K562 (cell line): ENCODE results near the gene CHAT. TPM values are rescaled to one million over a fixed set of nuclear protein-coding genes. Genes with fewer than 3 reads are reported as not detected.

Source experiments
- ATAC-seq: fragments of 200-7000 bp; cut with Tn5 transposase; 3 replicates; pipeline ENCODE4 v1.9.1; 2020; ENCODE audit warnings: moderate library complexity
- BruUV-seq: library from RNA; stranded (reverse); fragments of 400-500 nt; replicated peaks from 2 replicates; lab custom pipeline; 2021; lab: Mats Ljungman, UMichigan
- CTCF ChIA-PET: fragments of 300-600 bp; formaldehyde crosslinking; extraction: SDS; loops from one replicate; lab custom pipeline; 2021; ENCODE audit warnings: low intra/inter-chr PET ratio; lab: Yijun Ruan, JAX
- POLR2A ChIA-PET: fragments of 300-600, 350-650 bp; sonication (Branson Sonifier 250); formaldehyde crosslinking; extraction: SDS; loops from one replicate; lab custom pipeline; 2021; ENCODE audit warnings: antibody characterized with exemption, inconsistent platforms; lab: Yijun Ruan, JAX
- DNase-seq, 4 experiments: peaks; one replicate each; pipeline versions ENCODE4 v3.0.0 to v3.0.0-alpha.2; 2011 to 2018; ENCODE audit warnings: low spot score in 3 of 4, mixed read lengths in 3 of 4; ENCODE audit errors: extremely low read depth in 1 of 4
- FAIRE-seq: peaks from 2 replicates; lab custom pipeline; 2011; peaks lifted over from hg19 to GRCh38; lab: Jason Lieb, UNC
- H2AFZ ChIP-seq: 2 replicates; pipeline ENCODE4 v1.6.0; 2011; ENCODE audit warnings: low read depth, low read length, control low read depth, inconsistent platforms
- H3K27ac ChIP-seq: fragments of 200-600 bp; 3 replicates; pipeline ENCODE4 v1.8.0; 2011; ENCODE audit warnings: low read depth, mild to moderate bottlenecking, control low read depth, inconsistent platforms, low read length, moderate library complexity, mixed read lengths; ENCODE audit errors: extremely low read depth
- H3K27me3 ChIP-seq, 2 experiments: fragments of 300-600 bp in 1 of 2; 2 replicates in 1 of 2; 3 replicates in 1 of 2; pipeline versions ENCODE4 v1.6.0 to v1.8.0; 2011; ENCODE audit warnings: inconsistent platforms in 2 of 2, low read length in 2 of 2, mild to moderate bottlenecking in 1 of 2, mixed read lengths in 1 of 2, moderate library complexity in 1 of 2; ENCODE audit not compliant: control insufficient read depth in 2 of 2, insufficient read depth in 2 of 2
- H3K36me3 ChIP-seq: fragments of 300-600 bp; 3 replicates; pipeline ENCODE4 v1.8.0; 2011; ENCODE audit warnings: mild to moderate bottlenecking, low read length, inconsistent platforms; ENCODE audit not compliant: control insufficient read depth, insufficient read depth
- H3K4me1 ChIP-seq, 2 experiments: fragments of 200-600 bp in 1 of 2; replicated peaks in 1 of 2; 2 replicates in 1 of 2; 3 replicates in 1 of 2; pipeline versions ENCODE4 v1.5.1 to v1.8.0; 2011; ENCODE audit warnings: inconsistent platforms in 2 of 2, low read length in 2 of 2, mild to moderate bottlenecking in 1 of 2, mixed read lengths in 1 of 2, moderate library complexity in 1 of 2; ENCODE audit not compliant: control insufficient read depth in 2 of 2, insufficient read depth in 2 of 2
- H3K4me2 ChIP-seq: 2 replicates; pipeline ENCODE4 v1.6.1; 2011; ENCODE audit warnings: low read length, control low read depth, inconsistent platforms, mixed read lengths; ENCODE audit not compliant: insufficient read depth
- H3K4me3 ChIP-seq: fragments of 200-600 bp; sonication (generic), shearing (Covaris generic); 2 replicates; pipeline ENCODE4 v1.5.1; 2016; ENCODE audit warnings: control low read depth, inconsistent platforms
- H3K79me2 ChIP-seq: fragments of 200-600 bp; 3 replicates; pipeline ENCODE4 v1.8.0; 2011; ENCODE audit warnings: low read length, inconsistent platforms; ENCODE audit not compliant: control insufficient read depth, insufficient read depth
- H3K9ac ChIP-seq, 2 experiments: 2 replicates each; pipeline versions ENCODE4 v1.6.0 to v1.6.1; 2011; ENCODE audit warnings: low read depth in 2 of 2, low read length in 2 of 2, control low read depth in 1 of 2, inconsistent platforms in 1 of 2, mild to moderate bottlenecking in 1 of 2, mixed read lengths in 1 of 2; ENCODE audit not compliant: insufficient read depth in 1 of 2
- H3K9me1 ChIP-seq: one replicate; pipeline ENCODE4 v1.6.0; 2011; ENCODE audit warnings: inconsistent platforms, mild to moderate bottlenecking, low read length, moderate library complexity; ENCODE audit not compliant: control insufficient read depth, insufficient read depth
- H3K9me3 ChIP-seq: replicated peaks from 2 replicates; pipeline ENCODE4 v1.5.1; 2011; ENCODE audit warnings: low read depth, low read length, inconsistent platforms; ENCODE audit not compliant: control insufficient read depth, insufficient read depth
- H4K20me1 ChIP-seq: replicated peaks from 2 replicates; pipeline ENCODE4 v1.6.1; 2011; ENCODE audit warnings: low read length, inconsistent platforms, mixed read lengths; ENCODE audit not compliant: control insufficient read depth, insufficient read depth
- CCAR2 ChIP-seq: fragments of 200-400 bp; formaldehyde crosslinking; IDR thresholded peaks from 2 replicates; pipeline ENCODE4 v1.6.1; 2017; ENCODE audit warnings: mild to moderate bottlenecking, low read depth, low read length
- EZH2 ChIP-seq: IDR thresholded peaks from 2 replicates; pipeline ENCODE4 v1.6.1; 2012; ENCODE audit warnings: low read depth, mild to moderate bottlenecking, inconsistent platforms, low read length, borderline replicate concordance
- GATA2 ChIP-seq: sonication (generic); formaldehyde crosslinking; IDR thresholded peaks from 2 replicates; pipeline ENCODE4 v1.4.0; 2020; ENCODE audit warnings: mild to moderate bottlenecking, missing genetic modification reagents
- HDAC2 ChIP-seq: fragments of 450-650 bp; IDR thresholded peaks from 2 replicates; pipeline ENCODE4 v1.6.1; 2016; ENCODE audit warnings: mild to moderate bottlenecking
- IFI16 ChIP-seq: fragments of 250-450 bp; sonication (Bioruptor Pico); IDR thresholded peaks from 2 replicates; pipeline ENCODE4 v2.1.2; 2022; ENCODE audit warnings: mild to moderate bottlenecking, inconsistent platforms
- KHSRP ChIP-seq: fragments of 450-650 bp; IDR thresholded peaks from 2 replicates; pipeline ENCODE4 v1.6.1; 2017
- KLF13 ChIP-seq: fragments of 450-650 bp; IDR thresholded peaks from 2 replicates; pipeline ENCODE4 v1.6.1; 2016; ENCODE audit warnings: missing genetic modification characterization, low read depth, mild to moderate bottlenecking, missing compliant biosample characterization, moderate library complexity, borderline replicate concordance
- PHF20 ChIP-seq: fragments of 450-650 bp; IDR thresholded peaks from 2 replicates; pipeline ENCODE4 v1.6.1; 2018; ENCODE audit not compliant: partially characterized antibody
- POLR2G ChIP-seq: fragments of 200-400 bp; formaldehyde crosslinking; IDR thresholded peaks from 2 replicates; pipeline ENCODE4 v1.6.1; 2017; ENCODE audit warnings: low read depth, mild to moderate bottlenecking, antibody characterized with exemption, low read length, moderate library complexity
- PRMT5 ChIP-seq: sonication (generic); formaldehyde crosslinking; IDR thresholded peaks from 2 replicates; pipeline ENCODE4 v1.5.0; 2020; ENCODE audit warnings: missing genetic modification reagents
- PTRF ChIP-seq: fragments of 450-650 bp; IDR thresholded peaks from 2 replicates; pipeline ENCODE4 v1.6.1; 2016; ENCODE audit warnings: mild to moderate bottlenecking, missing genetic modification characterization, missing compliant biosample characterization
- PURB ChIP-seq: sonication (generic); formaldehyde crosslinking; IDR thresholded peaks from 2 replicates; pipeline ENCODE4 v1.9.0; 2021; ENCODE audit warnings: low read depth, mild to moderate bottlenecking, missing genetic modification reagents
- RFX1 ChIP-seq: fragments of 450-650 bp; IDR thresholded peaks from 2 replicates; pipeline ENCODE4 v1.6.1; 2016; ENCODE audit warnings: mild to moderate bottlenecking, moderate library complexity
- RFX5 ChIP-seq: IDR thresholded peaks from 2 replicates; pipeline ENCODE4 v1.6.1; 2011; ENCODE audit warnings: low read depth, mild to moderate bottlenecking, improper control_type of control experiment, low read length
- SRF ChIP-seq, 2 experiments: fragments of 250-450, 450-650 bp in 1 of 2; sonication (Bioruptor Pico) in 1 of 2; sonication (generic) in 1 of 2; formaldehyde crosslinking; IDR thresholded peaks; 2 replicates each; pipeline versions ENCODE4 v1.5.0 to v1.5.1; 2020 to 2022; ENCODE audit warnings: mild to moderate bottlenecking in 1 of 2, missing genetic modification reagents in 1 of 2
- SRSF3 ChIP-seq: fragments of 200-400 bp; formaldehyde crosslinking; IDR thresholded peaks from 2 replicates; pipeline ENCODE4 v1.6.1; 2016; ENCODE audit warnings: mild to moderate bottlenecking, low read length, moderate library complexity; ENCODE audit not compliant: insufficient read depth
- ZFP36 ChIP-seq: fragments of 150-350 bp; IDR thresholded peaks from 2 replicates; pipeline ENCODE4 v1.6.1; 2018; ENCODE audit warnings: low read length, low read depth; ENCODE audit not compliant: partially characterized antibody
- ZKSCAN8 ChIP-seq: fragments of 200-800 bp; sonication (Bioruptor generic); IDR thresholded peaks from 2 replicates; pipeline ENCODE4 v1.6.1; 2016; ENCODE audit warnings: missing genetic modification characterization, missing compliant biosample characterization
- ZNF184 ChIP-seq: sonication (generic); formaldehyde crosslinking; IDR thresholded peaks from 2 replicates; pipeline ENCODE4 v1.5.0; 2020; ENCODE audit warnings: missing genetic modification reagents
- ZNF24 ChIP-seq: fragments of 450-650 bp; IDR thresholded peaks from 2 replicates; pipeline ENCODE4 v1.6.1; 2016
- ZNF766 ChIP-seq: fragments of 200-800 bp; sonication (Bioruptor generic); conservative IDR thresholded peaks from 2 replicates; pipeline ENCODE4 v1.6.1; 2016; ENCODE audit warnings: missing genetic modification characterization, missing compliant biosample characterization
- WGBS: fragments of 100-300 bp; shearing (Covaris generic); methylation state at CpG from one replicate; pipeline ENCODE4 v1.1.6; 2016; ENCODE audit warnings: low coverage, mixed read lengths; ENCODE audit not compliant: insufficient coverage; ENCODE audit errors: missing lambda C conversion rate; 5-methylcytosine and 5-hydroxymethylcytosine counted together
- in situ Hi-C: fragments of 300-500 bp; cut with MboI; formaldehyde crosslinking; loops from 4 replicates; pipeline ENCODE4 v1.15.0; 2018; ENCODE audit warnings: inconsistent platforms, mixed read lengths
- intact Hi-C: fragments of 100-400 bp; cut with micrococcal nuclease; formaldehyde crosslinking; loops from 2 replicates; pipeline ENCODE4 v1.14.2; 2022
- polyA plus RNA-seq, 8 experiments: library from polyadenylated mRNA; depleted of rRNA in 4 of 8; stranded (reverse) in 5 of 8; unstranded in 3 of 8; fragments of >200 nt; fragmentation: Nextera tagmentation in 2 of 8; fragmentation: Illumina TruSeq in 1 of 8; extraction: Ambion mirVana in 2 of 8; extraction: Trizol in 1 of 8; gene quantifications; 2 replicates each; pipeline versions ENCODE4 v1.2.1 to v1.2.3, GENCODE V29; 2011 to 2014; ENCODE audit warnings: inconsistent platforms in 1 of 8, missing spikeins in 1 of 8
- total RNA-seq, 7 experiments: library from RNA; depleted of rRNA in 6 of 7; stranded (reverse); fragments of >200 nt in 6 of 7; fragmentation: Illumina TruSeq in 2 of 7; extraction: Trizol in 2 of 7; gene quantifications; 2 replicates each; pipeline versions ENCODE4 v1.2.1 to v1.2.3, GENCODE V29; 2011 to 2021; ENCODE audit warnings: low replicate concordance in 1 of 7
- TF ChIP-seq, protein P1 (sequence below), 2 experiments: fragments of 200-800 bp in 1 of 2; sonication (Bioruptor generic) in 1 of 2; sonication (generic) in 1 of 2; formaldehyde crosslinking in 1 of 2; IDR thresholded peaks in 1 of 2; conservative IDR thresholded peaks in 1 of 2; 2 replicates each; pipeline versions ENCODE4 v1.5.0 to v1.6.1; 2016 to 2020; ENCODE audit warnings: missing compliant biosample characterization in 1 of 2, missing genetic modification characterization in 1 of 2, missing genetic modification reagents in 1 of 2
- TF ChIP-seq, protein P2 (sequence below): fragments of 250-450 bp; sonication (Bioruptor Pico); IDR thresholded peaks from 2 replicates; pipeline ENCODE4 v1.5.0; 2021

The CHAT gene
- total and polyA plus RNA-seq, 9 of the 15 experiments (the other 6 are each of a cell fraction or from before 2014, with no cell fraction given) = not detected

DNA sequence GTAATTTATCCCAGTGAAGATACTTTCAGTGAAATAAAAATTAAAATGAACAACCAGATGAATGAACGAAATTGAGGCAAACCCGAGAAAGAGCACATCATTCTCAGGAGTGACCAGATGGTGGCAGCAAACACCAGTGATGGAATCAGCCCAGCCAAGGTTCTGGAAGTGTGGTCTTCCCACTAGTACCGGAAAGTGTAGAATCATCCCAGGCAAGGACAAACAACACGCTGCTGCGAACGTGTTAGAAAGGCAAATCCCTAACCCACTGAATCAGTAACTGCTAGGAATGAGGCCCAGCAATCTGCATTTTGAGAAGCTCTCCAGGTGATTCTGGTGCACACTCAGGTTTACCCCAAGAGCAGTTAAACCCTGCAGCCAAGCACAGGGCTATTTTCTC lies 19.2 kb upstream of the CHAT start:
- Histone ChIP-seq H3K4me3 (no peak overlapping the region), H3K27ac (no peak overlapping the region), H3K79me2 (no peaks in the 10 kb centered on the region), H3K4me2 (no peak overlapping the region), H2AFZ (no peak overlapping the region), H3K36me3 (no peaks in the 10 kb centered on the region), H3K9me1 (no peaks in the 10 kb centered on the region), H3K9ac (no peak overlapping the region), H3K9me3 (no peaks in the 10 kb centered on the region), H3K4me1 (peaks cover 0 to 3% of the 10 kb centered on the region in 2 experiments; a peak in 2 of 5 replicates), H4K20me1 (no peaks in the 10 kb centered on the region; the same call in 1 of the 2 replicates), H3K27me3 (peaks cover 0 to 16% of the 10 kb centered on the region in 2 experiments; a peak in 1 of 5 replicates)
- CTCF ChIA-PET = interaction anchor here (0.7 to 1.6 kb wide), 2 partner anchors 629 to 630 kb away, joined by 3 to 6 read pairs; no protein-coding TSS in a partner anchor
- in situ Hi-C loops (loop anchor here (25.0 kb wide), 1 partner anchor 643 kb away; no protein-coding TSS in a partner anchor), intact Hi-C loops (loop anchor here (2.0 to 10.0 kb wide), 4 partner anchors 153 to 680 kb away; no protein-coding TSS in a partner anchor)
- WGBS = under 1% methylated on average over 6 of the region's 6 CpGs
- FAIRE-seq (peak; percentile 99), ATAC-seq (peak; percentile 80), DNase-seq (peak; percentile 73 to 77 (median 76))
- no TSS peak for BruUV-seq
- POLR2A ChIA-PET = no interaction called here
- TF ChIP-seq RFX5 (no peak), KLF13 (tag) (no peak), IFI16 (no peak), ZKSCAN8 (CRISPR knock-in tag) (no peak), PURB (CRISPR knock-in tag) (no peak), ZFP36 (peak; percentile 35), CCAR2 (no peak), ZNF24 (no peak), SRF (CRISPR knock-in tag; IDR thresholded peaks at IDR 0.05) (no peak), ZNF766 (no peak), EZH2 (no peak), HDAC2 (no peak), ZNF184 (CRISPR knock-in tag) (no peak), GATA2 (CRISPR knock-in tag) (no peak), PHF20 (no peak), POLR2G (no peak), KHSRP (no peak), PRMT5 (CRISPR knock-in tag) (no peak), RFX1 (no peak), PTRF (tag) (no peak), SRSF3 (no peak)
- TF ChIP-seq, protein P1, sequence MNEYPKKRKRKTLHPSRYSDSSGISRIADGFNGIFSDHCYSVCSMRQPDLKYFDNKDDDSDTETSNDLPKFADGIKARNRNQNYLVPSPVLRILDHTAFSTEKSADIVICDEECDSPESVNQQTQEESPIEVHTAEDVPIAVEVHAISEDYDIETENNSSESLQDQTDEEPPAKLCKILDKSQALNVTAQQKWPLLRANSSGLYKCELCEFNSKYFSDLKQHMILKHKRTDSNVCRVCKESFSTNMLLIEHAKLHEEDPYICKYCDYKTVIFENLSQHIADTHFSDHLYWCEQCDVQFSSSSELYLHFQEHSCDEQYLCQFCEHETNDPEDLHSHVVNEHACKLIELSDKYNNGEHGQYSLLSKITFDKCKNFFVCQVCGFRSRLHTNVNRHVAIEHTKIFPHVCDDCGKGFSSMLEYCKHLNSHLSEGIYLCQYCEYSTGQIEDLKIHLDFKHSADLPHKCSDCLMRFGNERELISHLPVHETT (CRISPR knock-in tag; conservative IDR thresholded peaks at IDR 0.05 in 1 of 2, IDR thresholded peaks at IDR 0.05 in 1 of 2) = no peak
- TF ChIP-seq, protein P2, sequence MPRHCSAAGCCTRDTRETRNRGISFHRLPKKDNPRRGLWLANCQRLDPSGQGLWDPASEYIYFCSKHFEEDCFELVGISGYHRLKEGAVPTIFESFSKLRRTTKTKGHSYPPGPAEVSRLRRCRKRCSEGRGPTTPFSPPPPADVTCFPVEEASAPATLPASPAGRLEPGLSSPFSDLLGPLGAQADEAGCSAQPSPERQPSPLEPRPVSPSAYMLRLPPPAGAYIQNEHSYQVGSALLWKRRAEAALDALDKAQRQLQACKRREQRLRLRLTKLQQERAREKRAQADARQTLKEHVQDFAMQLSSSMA (CRISPR knock-in tag) = no peak
